Spleen (tissue), 11 donors: ENCODE results near the gene IL1F10. TPM values are rescaled to one million over a fixed set of nuclear protein-coding genes. Genes with fewer than 3 reads are reported as not detected.
A peak's percentile ranks its signal among the peaks of the same experiment; 100 is the strongest.

Experiments
- DNase-seq: peaks from one replicate; pipeline ENCODE4 v3.0.0-alpha.2; 2020
- H3K27ac ChIP-seq, 8 donors: fragments of 200-600 bp; sonication (generic) in 7 of 8; 1 replicate in 4 of 8; 2 replicates in 4 of 8; pipeline versions ENCODE4 v1.5.0 to v1.8.0; 2016 to 2021; ENCODE audit warnings: inconsistent platforms in 4 of 8, mild to moderate bottlenecking in 4 of 8, moderate library complexity in 1 of 8
- H3K27me3 ChIP-seq, 7 donors: fragments of 200-600 bp; sonication (generic) in 6 of 7; replicated peaks in 1 of 7; 1 replicate in 4 of 7; 2 replicates in 3 of 7; pipeline versions ENCODE4 v1.5.0 to v1.8.0; 2016 to 2021; ENCODE audit warnings: inconsistent platforms in 3 of 7, mild to moderate bottlenecking in 1 of 7
- H3K36me3 ChIP-seq, 6 donors: fragments of 200-600 bp; sonication (generic) in 5 of 6; 1 replicate in 4 of 6; 2 replicates in 2 of 6; pipeline versions ENCODE4 v1.5.0 to v1.8.0; 2016 to 2021; ENCODE audit warnings: inconsistent platforms in 2 of 6
- H3K4me1 ChIP-seq, 6 donors: fragments of 200-600 bp; sonication (generic) in 5 of 6; 1 replicate in 3 of 6; 2 replicates in 3 of 6; pipeline versions ENCODE4 v1.5.0 to v1.8.0; 2016 to 2021; ENCODE audit warnings: inconsistent platforms in 3 of 6
- H3K4me3 ChIP-seq, 8 donors: fragments of 200-600 bp; sonication (generic) in 7 of 8; 1 replicate in 4 of 8; 2 replicates in 4 of 8; pipeline versions ENCODE4 v1.5.0 to v1.8.0; 2016 to 2021; ENCODE audit warnings: inconsistent platforms in 4 of 8, mild to moderate bottlenecking in 4 of 8, moderate library complexity in 2 of 8
- H3K9me3 ChIP-seq, 8 donors: fragments of 200-600 bp; sonication (generic) in 7 of 8; 1 replicate in 4 of 8; 2 replicates in 4 of 8; pipeline versions ENCODE4 v1.5.0 to v1.8.0; 2016 to 2021; ENCODE audit warnings: inconsistent platforms in 4 of 8
- CTCF ChIP-seq, 11 experiments: fragments of 200-600 bp in 7 of 11; fragments of 450-650 bp in 4 of 11; sonication (generic) in 4 of 11; IDR thresholded peaks in 8 of 11; conservative IDR thresholded peaks in 3 of 11; 1 replicate in 7 of 11; 2 replicates in 4 of 11; pipeline versions ENCODE4 v1.4.0 to v1.8.0; 2016 to 2021; ENCODE audit warnings: antibody characterized with exemption in 11 of 11, inconsistent platforms in 4 of 11, mild to moderate bottlenecking in 1 of 11
- POLR2A ChIP-seq, 3 donors: fragments of 450-650 bp; IDR thresholded peaks; one replicate each; pipeline ENCODE4 v1.5.1; 2017; ENCODE audit warnings: antibody characterized with exemption in 3 of 3, mild to moderate bottlenecking in 1 of 3
- POLR2AphosphoS5 ChIP-seq, 3 donors: sonication (generic); formaldehyde crosslinking; IDR thresholded peaks; one replicate each; pipeline ENCODE4 v1.5.1; 2017; ENCODE audit warnings: antibody characterized with exemption in 3 of 3
- WGBS, 5 donors: extraction: QIAGEN DNeasy Blood & Tissue Kit in 3 of 5; methylation state at CpG; one replicate each; pipeline versions ENCODE4 v1.1.5 to v1.1.7; 2013 to 2018; 5-methylcytosine and 5-hydroxymethylcytosine counted together
- intact Hi-C: fragments of 100-400 bp; cut with DNase I; formaldehyde crosslinking; loops from one replicate; pipeline ENCODE4 v1.15.0; 2023; ENCODE audit warnings: low total_unique reads
- polyA plus RNA-seq, 3 donors: library from polyadenylated mRNA; stranded (reverse); fragments of 200-250 nt; gene quantifications; one replicate each; pipeline ENCODE4 v1.2.1, GENCODE V29; 2013
- total RNA-seq, 7 donors: library from RNA; depleted of rRNA in 3 of 7; stranded (reverse); fragments of >200 nt in 3 of 7; fragmentation: NEBNext Ultra II Directional in 4 of 7; extraction: Animal tissue kit (Norgen Biotek cat#: 25700) in 4 of 7; gene quantifications; one replicate each; pipeline versions ENCODE4 v1.1.0 to v1.2.1, GENCODE V29; 2016 to 2021
- donor health status: healthy with polysubstance abuse.
- donor health status: DM: no; HTN: no; CAD: no; lungs with moderate emphysema.
- donor health status: DM: no; HTN: no; CAD: no.
- donor health status: Bipolar disorder and iron deficiency.
- donor health status: healthy.
- donor health status: DM: no; HTN: no; CAD: no.
- donor health status: DM: yes; HTN: yes; CAD: no.

The IL1F10 gene
- total and polyA plus RNA-seq, 10 donors: not detected

- peak overlapping the region in 3 of 8 donors; percentile 26 to 76 (median 66) for H3K27ac ChIP-seq
- no peaks in the 10 kb centered on the region for H3K27me3 ChIP-seq
- TF ChIP-seq POLR2A (IDR thresholded peaks at IDR 0.05): no peak
- TF ChIP-seq POLR2AphosphoS5 (IDR thresholded peaks at IDR 0.05): no peak
- no peak for TF ChIP-seq CTCF (IDR thresholded peaks at IDR 0.05 in 8 of 11, conservative IDR thresholded peaks at IDR 0.05 in 3 of 11)
- intact Hi-C loops: no loop called here
- H3K4me3 ChIP-seq: peak overlapping the region in 1 of 8 donors; percentile 16
- 46 to 66% (median 49%) methylated on average over 6 of the region's 6 CpGs for WGBS, 5 donors
- H3K36me3 ChIP-seq: no peaks in the 10 kb centered on the region
- H3K4me1 ChIP-seq: peaks cover 7 to 51% (median 20%) of the 10 kb centered on the region in 6 donors
- H3K9me3 ChIP-seq: no peaks in the 10 kb centered on the region
- DNase-seq: no peak
Measured at GRCh38 chr2:113112871-113113270, 45.1 kb downstream of the IL1F10 start.

DNA sequence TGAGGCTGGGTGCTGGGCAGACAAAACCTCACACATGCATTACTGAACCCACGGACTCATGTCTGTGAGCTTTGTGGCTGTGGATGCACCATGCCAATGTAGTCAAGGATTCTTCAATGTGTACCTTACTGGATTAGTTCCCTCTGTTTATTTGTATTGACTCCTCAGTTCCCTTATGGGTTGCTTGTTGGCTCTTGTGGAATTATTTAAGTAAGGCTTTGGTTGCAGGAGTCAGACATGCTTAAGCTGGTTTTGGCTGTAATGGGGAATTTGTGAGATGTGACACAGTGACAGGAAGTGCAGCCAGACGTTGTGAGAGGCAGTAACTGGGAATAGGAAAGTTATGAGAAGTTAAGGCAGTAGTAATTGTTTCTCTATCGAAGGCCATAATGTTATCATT lies 46.0 kb downstream of the IL1F10 start:
- intact Hi-C loops: no loop called here
- Histone ChIP-seq H3K27me3 (no peaks in the 10 kb centered on the region), H3K4me1 (peaks cover 7 to 51% (median 20%) of the 10 kb centered on the region in 6 donors), H3K4me3 (no peak overlapping the region), H3K27ac (no peak overlapping the region), H3K36me3 (no peaks in the 10 kb centered on the region), H3K9me3 (no peaks in the 10 kb centered on the region)
- WGBS, 5 donors: 57 to 62% (median 59%) methylated on average over 3 of the region's 3 CpGs
- DNase-seq: no peak
- no peak for TF ChIP-seq POLR2A (IDR thresholded peaks at IDR 0.05)
- TF ChIP-seq CTCF (IDR thresholded peaks at IDR 0.05 in 8 of 11, conservative IDR thresholded peaks at IDR 0.05 in 3 of 11): no peak
- no peak for TF ChIP-seq POLR2AphosphoS5 (IDR thresholded peaks at IDR 0.05)

- intact Hi-C loops: no loop called here
- TF ChIP-seq POLR2A (IDR thresholded peaks at IDR 0.05) (no peak), CTCF (IDR thresholded peaks at IDR 0.05 in 8 of 11, conservative IDR thresholded peaks at IDR 0.05 in 3 of 11) (no peak), POLR2AphosphoS5 (IDR thresholded peaks at IDR 0.05) (no peak)
- Histone ChIP-seq H3K4me1 (peaks cover 7 to 51% (median 20%) of the 10 kb centered on the region in 6 donors), H3K9me3 (no peaks in the 10 kb centered on the region), H3K36me3 (no peaks in the 10 kb centered on the region), H3K27ac (no peak overlapping the region), H3K27me3 (no peaks in the 10 kb centered on the region), H3K4me3 (no peak overlapping the region)
- no peak for DNase-seq
- whole genome bisulfite sequencing, 5 donors: 78 to 95% (median 85%) methylated on average over 6 of the region's 6 CpGs
Measured at GRCh38 chr2:113114224-113114945, 46.6 kb downstream of the IL1F10 start.

- Histone ChIP-seq H3K36me3 (no peaks in the 10 kb centered on the region), H3K27ac (no peak overlapping the region), H3K4me1 (peaks cover 7 to 51% (median 20%) of the 10 kb centered on the region in 6 donors), H3K9me3 (no peaks in the 10 kb centered on the region), H3K4me3 (no peak overlapping the region), H3K27me3 (no peaks in the 10 kb centered on the region)
- no peak for DNase-seq
- TF ChIP-seq CTCF (IDR thresholded peaks at IDR 0.05 in 8 of 11, conservative IDR thresholded peaks at IDR 0.05 in 3 of 11): no peak
- TF ChIP-seq POLR2A (IDR thresholded peaks at IDR 0.05): no peak
- TF ChIP-seq POLR2AphosphoS5 (IDR thresholded peaks at IDR 0.05): no peak
- WGBS, 5 donors: 84 to 88% (median 87%) methylated on average over 4 of the region's 4 CpGs
- intact Hi-C loops: no loop called here
Measured at GRCh38 chr2:113114996-113115395, 47.2 kb downstream of the IL1F10 start.
